Muscle layer of duodenum (tissue), 2 donors: ENCODE measurements around the gene PVALEF.

Experiments
- H3K27ac ChIP-seq: one replicate; pipeline ENCODE4 v1.7.0; 2013; ENCODE audit warnings: mild to moderate bottlenecking, low read length
- H3K27me3 ChIP-seq: one replicate; pipeline ENCODE4 v1.7.0; 2013; ENCODE audit warnings: low read depth, mild to moderate bottlenecking, control low read depth, low read length
- H3K36me3 ChIP-seq, 2 donors: one replicate each; pipeline ENCODE4 v1.7.0; 2013; ENCODE audit warnings: low read length in 2 of 2, control low read depth in 1 of 2, mild to moderate bottlenecking in 1 of 2; ENCODE audit not compliant: insufficient read depth in 2 of 2, control insufficient read depth in 1 of 2
- H3K4me1 ChIP-seq, 2 donors: one replicate each; pipeline ENCODE4 v1.7.0; 2013; ENCODE audit warnings: low read length in 2 of 2, mild to moderate bottlenecking in 2 of 2, control low read depth in 1 of 2, moderate library complexity in 1 of 2; ENCODE audit not compliant: insufficient read depth in 2 of 2, control insufficient read depth in 1 of 2
- H3K4me3 ChIP-seq, 2 donors: one replicate each; pipeline ENCODE4 v1.7.0; 2013; ENCODE audit warnings: low read length in 2 of 2, low read depth in 1 of 2, mild to moderate bottlenecking in 1 of 2
- H3K9me3 ChIP-seq, 2 donors: one replicate each; pipeline ENCODE4 v1.7.0; 2013; ENCODE audit warnings: low read length in 2 of 2, control low read depth in 1 of 2, mild to moderate bottlenecking in 1 of 2; ENCODE audit not compliant: control insufficient read depth in 1 of 2
- donor health status: healthy.

PVALEF gene

GRCh38 chr17:81190591-81190990, 25.3 kb downstream of the PVALEF start:
- Histone ChIP-seq H3K27ac (no peak overlapping the region), H3K36me3 (peaks cover 0 to 13% of the 10 kb centered on the region in 2 donors), H3K4me3 (no peak overlapping the region), H3K9me3 (no peaks in the 10 kb centered on the region), H3K4me1 (peaks cover 0 to 3% of the 10 kb centered on the region in 2 donors), H3K27me3 (no peaks in the 10 kb centered on the region)

DNA sequence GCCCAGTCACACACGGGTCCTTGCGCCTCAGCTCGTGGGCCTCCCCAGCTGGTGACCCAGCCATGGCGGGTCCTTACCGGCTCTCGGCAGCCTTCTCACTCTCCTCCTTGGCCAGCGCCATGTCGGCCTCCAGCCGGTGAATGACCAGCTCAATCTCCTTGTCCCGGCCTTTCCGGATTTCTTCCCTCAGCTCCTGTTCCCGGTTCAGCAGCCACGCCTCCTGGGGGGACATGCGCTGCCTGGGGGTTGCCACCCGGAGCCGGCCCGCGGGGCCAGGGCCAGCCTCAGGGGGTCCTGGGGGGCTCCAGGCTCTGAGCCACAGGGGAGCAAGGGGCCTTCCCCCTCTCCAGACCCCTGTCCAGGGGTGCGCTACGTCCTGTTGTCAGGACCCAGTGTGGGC, 25.8 kb downstream of the PVALEF start:
- Histone ChIP-seq H3K27me3 (no peaks in the 10 kb centered on the region), H3K4me3 (no peak overlapping the region), H3K4me1 (peaks cover 0 to 3% of the 10 kb centered on the region in 2 donors), H3K27ac (no peak overlapping the region), H3K36me3 (peaks cover 0 to 13% of the 10 kb centered on the region in 2 donors), H3K9me3 (no peaks in the 10 kb centered on the region)

DNA sequence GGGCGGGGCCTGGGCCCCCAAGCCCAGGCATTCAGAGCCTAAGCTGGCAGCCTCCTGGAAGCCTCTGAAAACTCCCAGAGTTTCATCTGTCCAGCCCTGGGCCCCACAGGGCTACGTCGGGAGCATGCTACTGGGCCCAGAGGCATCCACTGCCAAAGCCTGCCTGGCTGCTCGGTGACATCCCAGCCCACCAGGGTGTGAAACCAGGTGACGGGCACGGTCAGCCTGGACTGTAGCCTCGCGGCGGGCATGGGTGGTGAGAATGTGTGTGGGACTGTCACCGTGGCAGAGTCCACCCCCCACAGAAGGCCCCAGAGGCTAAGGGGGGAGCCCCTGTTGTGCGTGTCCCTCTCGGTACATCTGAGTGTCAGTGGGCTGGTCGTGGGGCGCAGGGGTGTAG, 26.3 kb downstream of the PVALEF start:
- Histone ChIP-seq H3K27ac (no peak overlapping the region), H3K27me3 (no peaks in the 10 kb centered on the region), H3K4me1 (peaks cover 0 to 3% of the 10 kb centered on the region in 2 donors), H3K36me3 (peaks cover 0 to 13% of the 10 kb centered on the region in 2 donors), H3K4me3 (no peak overlapping the region), H3K9me3 (no peaks in the 10 kb centered on the region)

GRCh38 chr17:81192386-81193050, 27.2 kb downstream of the PVALEF start:
- Histone ChIP-seq H3K27me3 (no peaks in the 10 kb centered on the region), H3K36me3 (peaks cover 0 to 19% of the 10 kb centered on the region in 2 donors), H3K4me3 (no peak overlapping the region), H3K9me3 (no peaks in the 10 kb centered on the region), H3K4me1 (peaks cover 0 to 3% of the 10 kb centered on the region in 2 donors), H3K27ac (no peak overlapping the region)

DNA sequence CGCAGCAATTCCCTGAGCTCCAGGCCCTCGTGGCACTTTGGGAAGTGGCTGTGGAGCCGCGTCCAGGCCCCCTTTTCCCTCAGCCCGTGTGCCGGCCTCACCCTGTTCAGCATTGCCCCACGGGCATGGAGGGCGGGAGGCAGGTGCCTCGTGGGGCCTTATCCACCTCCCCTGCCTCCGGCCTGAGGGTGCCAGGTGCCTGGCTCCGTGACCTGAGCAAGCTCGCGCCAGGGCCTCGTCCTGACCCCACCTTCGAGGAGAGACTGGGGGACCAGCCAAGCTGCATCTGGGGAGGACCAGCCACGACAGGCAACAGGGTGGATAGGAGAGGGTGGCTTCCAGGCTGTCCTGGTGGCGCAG, 27.7 kb downstream of the PVALEF start:
- peaks cover 0 to 3% of the 10 kb centered on the region in 2 donors for H3K4me1 ChIP-seq
- H3K27ac ChIP-seq, result no peak overlapping the region
- H3K4me3 ChIP-seq, result no peak overlapping the region
- no peaks in the 10 kb centered on the region for H3K27me3 ChIP-seq
- peaks cover 0 to 24% of the 10 kb centered on the region in 2 donors for H3K36me3 ChIP-seq
- H3K9me3 ChIP-seq, result no peaks in the 10 kb centered on the region

GRCh38 chr17:81193470-81194224, 28.3 kb downstream of the PVALEF start:
- peaks cover 0 to 3% of the 10 kb centered on the region in 2 donors for H3K4me1 ChIP-seq
- H3K36me3 ChIP-seq, result peaks cover 0 to 24% of the 10 kb centered on the region in 2 donors
- H3K27me3 ChIP-seq, result no peaks in the 10 kb centered on the region
- no peak overlapping the region for H3K27ac ChIP-seq
- no peaks in the 10 kb centered on the region for H3K9me3 ChIP-seq
- H3K4me3 ChIP-seq, result no peak overlapping the region

GRCh38 chr17:81194225-81194760, 29.0 kb downstream of the PVALEF start:
- Histone ChIP-seq H3K4me1 (peaks cover 0 to 3% of the 10 kb centered on the region in 2 donors), H3K27me3 (no peaks in the 10 kb centered on the region), H3K36me3 (peaks cover 0 to 25% of the 10 kb centered on the region in 2 donors)

GRCh38 chr17:81194941-81195901, 29.9 kb downstream of the PVALEF start:
- Histone ChIP-seq H3K27ac (no peak overlapping the region), H3K9me3 (no peaks in the 10 kb centered on the region), H3K36me3 (peaks cover 0 to 22% of the 10 kb centered on the region in 2 donors), H3K4me3 (no peak overlapping the region), H3K27me3 (no peaks in the 10 kb centered on the region), H3K4me1 (peaks cover 0 to 3% of the 10 kb centered on the region in 2 donors)

More at GRCh38 chr17:81194225-81194760, 29.0 kb downstream of the PVALEF start:
- H3K9me3 ChIP-seq, result no peaks in the 10 kb centered on the region
- no peak overlapping the region for H3K4me3 ChIP-seq
- H3K27ac ChIP-seq, result no peak overlapping the region

GRCh38 chr17:81195941-81196495, 30.7 kb downstream of the PVALEF start:
- H3K4me3 ChIP-seq, result no peak overlapping the region
- no peaks in the 10 kb centered on the region for H3K27me3 ChIP-seq
- peaks cover 0 to 22% of the 10 kb centered on the region in 2 donors for H3K36me3 ChIP-seq
- H3K27ac ChIP-seq, result no peak overlapping the region
- peaks cover 0 to 3% of the 10 kb centered on the region in 2 donors for H3K4me1 ChIP-seq
- no peaks in the 10 kb centered on the region for H3K9me3 ChIP-seq

DNA sequence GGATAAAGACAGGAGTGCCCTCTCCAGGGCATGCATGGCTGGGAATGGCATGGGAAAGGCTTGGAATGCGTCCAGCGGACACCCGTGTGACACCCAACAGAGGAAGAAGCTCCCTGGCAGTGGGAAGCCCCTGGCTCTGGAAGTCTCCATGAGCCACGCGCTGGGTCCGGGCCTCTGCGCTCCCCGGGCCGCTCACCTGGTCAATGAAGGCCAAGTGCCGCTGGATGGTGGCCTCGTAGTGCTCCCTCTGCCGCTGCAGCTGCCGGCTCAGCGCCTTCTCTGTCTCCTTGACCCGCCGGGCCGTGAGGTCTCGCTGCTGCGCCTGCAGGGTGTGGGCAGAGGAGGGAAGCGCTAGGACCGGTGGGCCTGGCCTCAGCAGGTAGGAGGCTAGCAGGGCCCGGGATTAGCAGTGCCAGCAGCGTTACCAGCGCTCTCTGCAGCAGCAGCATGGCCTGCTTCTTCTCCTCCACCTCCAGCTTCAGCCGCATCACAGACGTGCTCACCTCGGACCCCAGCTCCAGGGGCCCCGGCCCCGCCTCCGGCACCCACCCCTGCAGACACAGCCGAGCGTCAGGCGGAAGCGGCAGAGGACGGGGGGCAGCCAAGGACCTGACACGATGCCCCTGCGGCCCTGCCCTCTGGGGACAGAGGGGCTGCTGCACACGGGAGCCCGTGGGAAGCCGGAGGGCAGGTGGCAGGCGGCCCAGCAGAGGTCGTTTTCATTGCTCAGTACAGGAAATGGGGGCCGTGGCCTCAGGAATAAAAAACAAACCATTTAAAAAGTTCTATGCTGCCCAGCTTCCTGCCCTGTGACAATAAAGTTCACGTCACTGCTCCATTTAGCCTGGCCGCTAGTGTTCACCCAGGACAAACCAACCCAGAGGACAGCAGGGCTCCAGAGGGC, 31.4 kb downstream of the PVALEF start:
- Histone ChIP-seq H3K4me1 (peaks cover 0 to 3% of the 10 kb centered on the region in 2 donors), H3K36me3 (peaks cover 0 to 20% of the 10 kb centered on the region in 2 donors), H3K4me3 (no peak overlapping the region), H3K27ac (no peak overlapping the region), H3K27me3 (no peaks in the 10 kb centered on the region), H3K9me3 (no peaks in the 10 kb centered on the region)
